Activated CD8-positive, alpha-beta memory T cell treated with anti-CD3 and anti-CD28 coated beads for 1 hour (primary cell): ENCODE measurements around the gene SPRR1A.
"Not testable (repeated sequence)": the region's sequence is repeated elsewhere in the genome, so short reads cannot be mapped to it uniquely, and the experiment has no call there.

ENCODE experiments used
- DNase-seq, 2 donors: peaks; one replicate each; pipeline ENCODE4 v3.0.0-alpha.2; 2020; ENCODE audit warnings: low read depth in 1 of 2; ENCODE audit errors: extremely low read depth in 1 of 2

SPRR1A gene

GRCh38 chr1:152972196-152972886 is 11.5 kb upstream of the SPRR1A start:
- no peak for DNase-seq

GRCh38 chr1:152976688-152977087 is 7.2 kb upstream of the SPRR1A start:
- DNase-seq: no peak

- no peak for DNase-seq
These were observed 6.3 kb upstream of the SPRR1A start for GRCh38 chr1:152977614-152978013.

GRCh38 chr1:152980676-152981075 is 3.2 kb upstream of the SPRR1A start:
- no peak for DNase-seq

GRCh38 chr1:152981146-152981871 is 2.6 kb upstream of the SPRR1A start:
- DNase-seq: no peak

GRCh38 chr1:152982076-152982475 is 1.8 kb upstream of the SPRR1A start:
- DNase-seq: no peak

- no peak for DNase-seq
These were observed 647 bp upstream of the SPRR1A start for GRCh38 chr1:152983234-152983633.

- DNase-seq: no peak
These were observed 2.7 kb downstream of the SPRR1A start for GRCh38 chr1:152986578-152986977.

GRCh38 chr1:152993186-152993585 is 9.3 kb downstream of the SPRR1A start:
- DNase-seq: no peak

- DNase-seq: no peak
These were observed 12.0 kb downstream of the SPRR1A start for GRCh38 chr1:152995842-152996241.

GRCh38 chr1:152996633-152997400 is 12.9 kb downstream of the SPRR1A start:
- no peak for DNase-seq

- no peak for DNase-seq
These were observed 14.0 kb downstream of the SPRR1A start for GRCh38 chr1:152997901-152998300.

- no peak for DNase-seq
These were observed 14.6 kb downstream of the SPRR1A start for GRCh38 chr1:152998476-152998875.

- DNase-seq: no peak
These were observed 15.9 kb downstream of the SPRR1A start for GRCh38 chr1:152999818-153000217.

- no peak for DNase-seq
These were observed 16.4 kb downstream of the SPRR1A start for GRCh38 chr1:153000294-153000693.

- no peak for DNase-seq
These were observed 17.5 kb downstream of the SPRR1A start, which contains the start of gene SPRR3 for GRCh38 chr1:153001382-153001781. SPRR3 (plus strand) TSS chr1:153001749; CDS start chr1:153003021, 1,272 bp downstream.

- not testable (repeated sequence) for DNase-seq
These were observed 27.4 kb downstream of the SPRR1A start for GRCh38 chr1:153011235-153011758.

- not testable (repeated sequence) for DNase-seq
These were observed 37.9 kb downstream of the SPRR1A start for GRCh38 chr1:153021829-153022228.

GRCh38 chr1:153022340-153022739 is 38.5 kb downstream of the SPRR1A start:
- DNase-seq: not testable (repeated sequence)

GRCh38 chr1:153023109-153023508 is 39.2 kb downstream of the SPRR1A start:
- no peak for DNase-seq

GRCh38 chr1:153024413-153024812 is 40.5 kb downstream of the SPRR1A start:
- no peak for DNase-seq
